Measurements from ENCODE around the gene PTPRT.

Gene PTPRT

DNA sequence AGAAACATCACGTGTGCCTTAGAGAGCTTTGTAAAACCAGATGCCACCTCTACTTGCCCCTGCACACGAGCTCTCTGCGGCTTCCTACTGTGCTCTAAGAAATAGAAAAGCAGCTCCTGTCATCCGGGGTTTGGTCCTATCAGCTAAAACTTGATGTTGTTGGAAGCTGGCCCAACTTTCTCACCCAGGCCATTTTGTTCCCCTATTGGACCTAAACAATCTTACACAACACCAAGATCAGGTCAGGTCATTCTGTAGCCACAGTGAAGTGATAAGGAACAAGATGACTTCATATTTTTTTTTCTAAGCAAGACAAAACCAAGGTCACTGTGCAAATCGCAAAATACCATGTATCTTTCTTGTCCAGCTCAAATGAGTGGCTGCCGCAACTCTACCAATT, 486.0 kb downstream of the PTPRT start:
- Histone ChIP-seq H3K9me3 (ENCODE audit: control insufficient read depth, insufficient read depth, low read length) (no peaks in the 10 kb centered on the region; the same call in 1 of the 2 replicates), H3K4me1 (ENCODE audit: control insufficient read depth, insufficient read depth, low read length) (no peaks in the 10 kb centered on the region), H3K27me3 (ENCODE audit: control insufficient read depth, insufficient read depth, low read length) (no peaks in the 10 kb centered on the region), H3K27ac (ENCODE audit: low read length) (no peak overlapping the region), H3K36me3 (ENCODE audit: control insufficient read depth, insufficient read depth, low read length) (no peaks in the 10 kb centered on the region), H3K4me3 (ENCODE audit: low read length) (no peak overlapping the region)
- no CpG with 5 or more reads among the region's 6 CpGs for WGBS (ENCODE audit: insufficient coverage, insufficient read length)
- DNase-seq (ENCODE audit: low read depth, low spot score), result no peak

DNA sequence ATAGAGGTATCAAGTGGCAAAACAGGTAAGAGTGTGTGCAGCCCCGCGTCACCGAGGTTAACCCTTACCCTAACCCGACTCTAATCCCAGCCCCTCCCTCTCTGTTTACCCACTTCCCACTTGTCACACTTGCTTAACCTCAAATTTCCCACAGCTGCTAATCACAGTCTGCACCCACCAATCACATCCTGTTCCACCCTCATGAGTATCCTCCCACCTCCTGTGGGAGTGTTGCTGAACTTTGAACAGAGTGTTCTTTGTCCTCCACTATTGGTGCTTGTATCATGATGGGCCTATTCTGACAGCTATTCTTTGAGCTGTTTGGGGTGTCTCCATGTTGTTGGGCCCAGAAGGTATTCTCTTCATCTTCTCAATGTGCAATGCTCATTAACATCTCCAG, 487.8 kb downstream of the PTPRT start:
- no peaks in the 10 kb centered on the region for H3K27me3 ChIP-seq (ENCODE audit: control insufficient read depth, insufficient read depth, low read length)
- no peaks in the 10 kb centered on the region for H3K36me3 ChIP-seq (ENCODE audit: control insufficient read depth, insufficient read depth, low read length)
- DNase-seq (ENCODE audit: low read depth, low spot score), result no peak
- H3K4me1 ChIP-seq (ENCODE audit: control insufficient read depth, insufficient read depth, low read length), result no peaks in the 10 kb centered on the region
- no peak overlapping the region for H3K4me3 ChIP-seq (ENCODE audit: low read length)
- H3K9me3 ChIP-seq (ENCODE audit: control insufficient read depth, insufficient read depth, low read length), result no peaks in the 10 kb centered on the region
- WGBS (ENCODE audit: insufficient coverage, insufficient read length), result no CpG with 5 or more reads among the region's 4 CpGs
- no peak overlapping the region for H3K27ac ChIP-seq (ENCODE audit: low read length)

DNA sequence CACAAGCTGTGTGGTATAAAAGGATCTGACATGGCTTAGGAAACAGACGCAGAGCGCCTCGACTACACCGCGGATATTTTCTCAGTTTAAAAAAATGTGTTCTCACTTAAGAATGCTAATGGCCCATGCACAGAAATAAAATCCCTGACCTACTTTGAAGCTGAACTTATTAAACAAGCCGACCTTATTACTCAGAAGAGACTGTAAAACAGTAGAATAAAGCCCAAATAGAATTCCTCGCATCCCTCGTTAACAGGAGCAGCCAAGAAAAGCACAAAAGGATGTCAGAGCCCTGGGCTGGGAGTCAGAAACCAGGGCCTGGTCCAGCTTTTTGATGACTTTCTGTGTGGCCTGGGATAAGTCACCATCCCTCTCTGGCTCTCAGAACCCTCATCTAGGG, 489.3 kb downstream of the PTPRT start:
- Histone ChIP-seq H3K9me3 (ENCODE audit: control insufficient read depth, insufficient read depth, low read length) (no peaks in the 10 kb centered on the region), H3K36me3 (ENCODE audit: control insufficient read depth, insufficient read depth, low read length) (no peaks in the 10 kb centered on the region), H3K4me3 (ENCODE audit: low read length) (no peak overlapping the region), H3K27ac (ENCODE audit: low read length) (no peak overlapping the region), H3K4me1 (ENCODE audit: control insufficient read depth, insufficient read depth, low read length) (no peaks in the 10 kb centered on the region), H3K27me3 (ENCODE audit: control insufficient read depth, insufficient read depth, low read length) (no peaks in the 10 kb centered on the region)
- no CpG with 5 or more reads among the region's 8 CpGs for WGBS (ENCODE audit: insufficient coverage, insufficient read length)
- DNase-seq (ENCODE audit: low read depth, low spot score), result no peak

DNA sequence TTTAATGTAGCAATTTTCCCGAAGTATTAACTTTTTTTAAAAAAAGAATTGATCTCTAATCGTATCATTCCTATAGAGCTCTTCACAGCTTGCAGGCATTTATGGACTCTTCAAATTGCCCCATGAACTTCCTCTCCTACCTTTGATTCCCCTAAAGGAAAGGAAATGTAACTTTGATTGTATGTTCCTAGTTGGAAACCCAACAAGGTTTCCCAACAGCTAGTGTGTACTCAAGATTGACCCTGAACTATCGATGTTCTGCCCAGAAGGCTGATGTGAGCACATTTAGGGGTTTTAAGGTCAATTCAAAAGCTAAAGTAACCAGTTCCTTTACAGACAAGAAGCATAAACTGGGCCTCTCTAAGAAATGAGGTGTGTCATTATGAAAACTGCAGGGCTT, 491.7 kb downstream of the PTPRT start:
- H3K4me1 ChIP-seq (ENCODE audit: control insufficient read depth, insufficient read depth, low read length), result no peaks in the 10 kb centered on the region
- H3K27me3 ChIP-seq (ENCODE audit: control insufficient read depth, insufficient read depth, low read length), result no peaks in the 10 kb centered on the region
- no peak overlapping the region for H3K27ac ChIP-seq (ENCODE audit: low read length)
- no peak for DNase-seq (ENCODE audit: low read depth, low spot score)
- H3K36me3 ChIP-seq (ENCODE audit: control insufficient read depth, insufficient read depth, low read length), result no peaks in the 10 kb centered on the region
- no peaks in the 10 kb centered on the region for H3K9me3 ChIP-seq (ENCODE audit: control insufficient read depth, insufficient read depth, low read length)
- WGBS (ENCODE audit: insufficient coverage, insufficient read length), result no CpG with 5 or more reads among the region's 3 CpGs
- H3K4me3 ChIP-seq (ENCODE audit: low read length), result no peak overlapping the region

DNA sequence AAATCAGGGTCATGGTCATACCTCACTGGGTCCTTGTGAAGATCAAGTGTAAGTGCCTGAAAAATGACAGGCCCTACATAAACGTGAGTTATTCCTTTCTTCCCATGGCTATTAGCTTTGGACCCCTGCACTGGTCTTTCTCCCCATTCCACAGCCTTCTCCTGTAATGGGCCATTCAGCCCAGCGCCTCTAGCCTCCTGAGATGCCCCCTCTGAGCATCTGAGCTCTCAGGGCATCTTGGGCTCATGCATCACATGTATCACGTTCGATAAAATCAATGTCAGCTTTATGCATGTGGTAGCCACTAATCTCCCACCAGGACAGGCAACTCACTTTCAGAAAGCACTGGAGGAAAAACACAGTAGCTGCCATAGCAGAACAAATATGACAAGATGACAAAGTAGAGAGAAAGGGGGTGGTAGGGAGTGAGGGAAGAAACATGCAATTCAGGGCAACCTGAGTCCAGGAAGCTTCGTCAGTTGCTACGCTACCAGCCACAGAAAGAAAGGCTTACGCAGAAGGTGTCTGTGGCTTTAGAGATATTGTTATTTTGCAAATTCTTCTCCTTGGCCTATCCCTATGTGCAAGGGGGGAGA, 498.8 kb downstream of the PTPRT start:
- Histone ChIP-seq H3K27ac (ENCODE audit: low read length) (no peak overlapping the region), H3K4me3 (ENCODE audit: low read length) (no peak overlapping the region), H3K36me3 (ENCODE audit: control insufficient read depth, insufficient read depth, low read length) (no peaks in the 10 kb centered on the region), H3K27me3 (ENCODE audit: control insufficient read depth, insufficient read depth, low read length) (no peaks in the 10 kb centered on the region), H3K9me3 (ENCODE audit: control insufficient read depth, insufficient read depth, low read length) (no peaks in the 10 kb centered on the region), H3K4me1 (ENCODE audit: control insufficient read depth, insufficient read depth, low read length) (no peaks in the 10 kb centered on the region)
- no CpG with 5 or more reads among the region's 7 CpGs for WGBS (ENCODE audit: insufficient coverage, insufficient read length)
- no peak for DNase-seq (ENCODE audit: low read depth, low spot score)

DNA sequence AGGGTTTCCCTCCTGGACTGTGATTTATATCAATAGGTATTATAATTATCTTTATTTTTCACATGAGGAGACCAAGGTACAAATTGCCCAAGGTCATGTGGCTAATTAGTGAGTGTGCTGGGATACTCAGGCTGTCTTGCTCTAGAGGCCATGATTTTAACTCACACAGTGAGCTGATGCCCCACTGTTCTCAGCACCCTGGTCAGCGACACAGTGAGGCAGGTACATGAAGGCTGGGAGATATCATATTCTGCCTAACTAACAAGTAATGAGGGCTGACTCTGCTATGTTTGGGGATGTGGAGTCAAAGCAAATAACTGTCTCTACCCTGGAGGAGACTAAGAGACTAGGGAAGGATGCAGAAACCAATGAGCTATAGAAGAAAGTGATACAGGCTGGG, 501.1 kb downstream of the PTPRT start:
- H3K4me1 ChIP-seq (ENCODE audit: control insufficient read depth, insufficient read depth, low read length), result no peaks in the 10 kb centered on the region
- no peak for DNase-seq (ENCODE audit: low read depth, low spot score)
- no peak overlapping the region for H3K27ac ChIP-seq (ENCODE audit: low read length)
- H3K9me3 ChIP-seq (ENCODE audit: control insufficient read depth, insufficient read depth, low read length), result no peaks in the 10 kb centered on the region
- WGBS (ENCODE audit: insufficient coverage, insufficient read length), result no CpG with 5 or more reads among the region's 1 CpG
- no peak overlapping the region for H3K4me3 ChIP-seq (ENCODE audit: low read length)
- no peaks in the 10 kb centered on the region for H3K36me3 ChIP-seq (ENCODE audit: control insufficient read depth, insufficient read depth, low read length)
- H3K27me3 ChIP-seq (ENCODE audit: control insufficient read depth, insufficient read depth, low read length), result no peaks in the 10 kb centered on the region

DNA sequence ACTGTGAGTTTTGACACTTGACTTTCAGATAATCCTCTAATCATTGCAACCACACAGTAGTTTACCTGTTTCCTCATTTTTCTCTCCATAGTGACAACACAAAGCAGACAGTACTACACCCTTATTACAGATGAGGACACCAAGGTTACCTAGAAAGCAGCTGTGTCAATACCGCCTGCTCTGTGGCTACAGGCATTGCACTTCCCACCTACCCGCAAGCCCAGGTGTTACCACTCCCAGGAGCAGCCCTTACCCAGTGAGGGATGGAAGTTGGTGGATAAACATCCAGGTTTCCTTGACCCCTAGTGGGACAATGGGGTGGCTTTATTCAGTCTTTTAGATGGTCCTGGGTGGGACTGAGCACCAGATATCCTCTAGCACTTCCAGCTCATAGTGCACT, 503.6 kb downstream of the PTPRT start:
- no CpG with 5 or more reads among the region's 2 CpGs for WGBS (ENCODE audit: insufficient coverage, insufficient read length)
- peaks cover 3% of the 10 kb centered on the region; the same call in 1 of the 2 replicates for H3K4me1 ChIP-seq (ENCODE audit: control insufficient read depth, insufficient read depth, low read length)

DNA sequence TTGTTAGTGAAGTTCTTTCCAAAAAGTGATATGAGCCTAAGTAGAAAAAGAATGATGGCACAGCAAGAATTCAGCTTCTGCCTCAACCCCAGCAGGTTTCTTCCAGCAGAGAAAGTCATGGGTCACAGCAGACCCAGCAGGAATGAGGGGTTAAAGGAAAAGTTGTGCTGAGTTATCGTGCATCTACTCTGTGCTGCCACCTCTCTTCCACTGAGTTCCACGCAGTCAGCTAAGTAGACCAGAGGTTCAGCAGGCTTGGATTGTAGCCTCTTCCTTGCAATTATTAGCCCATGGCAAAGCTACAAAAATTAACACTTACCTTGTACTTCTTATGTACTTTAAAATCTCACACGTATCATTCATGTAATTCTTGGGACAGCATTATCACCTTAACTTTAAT, 510.8 kb downstream of the PTPRT start:
- Histone ChIP-seq H3K36me3 (ENCODE audit: control insufficient read depth, insufficient read depth, low read length) (no peaks in the 10 kb centered on the region), H3K4me1 (ENCODE audit: control insufficient read depth, insufficient read depth, low read length) (peaks cover 3% of the 10 kb centered on the region; the same call in 1 of the 2 replicates), H3K4me3 (ENCODE audit: low read length) (no peak overlapping the region), H3K9me3 (ENCODE audit: control insufficient read depth, insufficient read depth, low read length) (no peaks in the 10 kb centered on the region), H3K27me3 (ENCODE audit: control insufficient read depth, insufficient read depth, low read length) (no peaks in the 10 kb centered on the region), H3K27ac (ENCODE audit: low read length) (no peak overlapping the region)
- WGBS (ENCODE audit: insufficient coverage, insufficient read length), result no CpG with 5 or more reads among the region's 3 CpGs
- DNase-seq (ENCODE audit: low read depth, low spot score), result peak; percentile 18

More for the DNA sequence above, 503.6 kb downstream of the PTPRT start:
- Histone ChIP-seq H3K27me3 (ENCODE audit: control insufficient read depth, insufficient read depth, low read length) (no peaks in the 10 kb centered on the region), H3K4me3 (ENCODE audit: low read length) (no peak overlapping the region), H3K27ac (ENCODE audit: low read length) (no peak overlapping the region), H3K9me3 (ENCODE audit: control insufficient read depth, insufficient read depth, low read length) (no peaks in the 10 kb centered on the region), H3K36me3 (ENCODE audit: control insufficient read depth, insufficient read depth, low read length) (no peaks in the 10 kb centered on the region)
- DNase-seq (ENCODE audit: low read depth, low spot score), result no peak

DNA sequence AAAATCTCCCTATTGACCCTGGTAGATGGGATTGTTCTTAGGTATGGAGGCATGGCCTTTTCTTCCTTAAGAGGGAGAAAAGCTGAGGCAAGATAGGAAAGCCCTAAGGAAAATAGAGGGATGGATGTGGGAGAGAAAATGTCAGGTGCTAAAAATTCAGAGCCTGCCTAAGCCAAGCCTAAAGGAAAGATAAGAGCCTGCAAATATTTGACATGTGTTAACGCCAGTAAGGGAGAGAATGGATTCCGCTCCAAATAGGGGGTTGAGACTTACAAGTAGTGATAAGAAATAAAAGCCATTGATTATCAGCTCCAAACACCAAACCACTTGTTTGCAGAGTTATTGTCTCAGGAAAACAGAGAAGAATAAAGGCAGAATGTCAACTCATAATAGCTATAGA, 533.6 kb downstream of the PTPRT start:
- Histone ChIP-seq H3K9me3 (ENCODE audit: control insufficient read depth, insufficient read depth, low read length) (no peaks in the 10 kb centered on the region), H3K27me3 (ENCODE audit: control insufficient read depth, insufficient read depth, low read length) (no peaks in the 10 kb centered on the region), H3K36me3 (ENCODE audit: control insufficient read depth, insufficient read depth, low read length) (no peaks in the 10 kb centered on the region), H3K4me3 (ENCODE audit: low read length) (no peak overlapping the region), H3K4me1 (ENCODE audit: control insufficient read depth, insufficient read depth, low read length) (no peaks in the 10 kb centered on the region), H3K27ac (ENCODE audit: low read length) (no peak overlapping the region)
- WGBS (ENCODE audit: insufficient coverage, insufficient read length), result no CpG with 5 or more reads among the region's 2 CpGs
- DNase-seq (ENCODE audit: low read depth, low spot score), result no peak

DNA sequence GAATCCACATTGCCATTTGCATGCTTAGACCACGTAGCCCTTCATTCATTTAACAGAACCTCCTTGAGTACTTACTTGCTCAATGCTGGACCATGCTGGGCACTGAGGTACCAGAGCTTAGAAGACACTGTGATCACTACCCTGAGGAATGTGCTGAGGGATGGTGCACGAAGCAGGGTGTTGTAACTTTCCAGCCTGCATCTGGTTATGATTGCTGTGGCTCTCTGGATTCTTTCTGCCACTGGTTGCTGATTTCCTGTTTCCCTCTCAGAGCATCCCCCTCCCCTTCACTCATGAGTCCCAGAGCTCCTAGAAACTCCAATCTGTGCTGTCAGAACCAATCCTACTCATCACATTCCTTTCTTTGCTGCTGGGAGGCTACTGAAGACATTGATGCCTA, 537.4 kb downstream of the PTPRT start:
- Histone ChIP-seq H3K9me3 (ENCODE audit: control insufficient read depth, insufficient read depth, low read length) (no peaks in the 10 kb centered on the region), H3K36me3 (ENCODE audit: control insufficient read depth, insufficient read depth, low read length) (no peaks in the 10 kb centered on the region), H3K4me3 (ENCODE audit: low read length) (no peak overlapping the region), H3K27me3 (ENCODE audit: control insufficient read depth, insufficient read depth, low read length) (no peaks in the 10 kb centered on the region), H3K27ac (ENCODE audit: low read length) (no peak overlapping the region), H3K4me1 (ENCODE audit: control insufficient read depth, insufficient read depth, low read length) (0 out of 2 replicates have a peak, but pooled peaks cover 2% of the 10 kb centered on the region)
- WGBS (ENCODE audit: insufficient coverage, insufficient read length), result no CpG with 5 or more reads among the region's 2 CpGs
- no peak for DNase-seq (ENCODE audit: low read depth, low spot score)

DNA sequence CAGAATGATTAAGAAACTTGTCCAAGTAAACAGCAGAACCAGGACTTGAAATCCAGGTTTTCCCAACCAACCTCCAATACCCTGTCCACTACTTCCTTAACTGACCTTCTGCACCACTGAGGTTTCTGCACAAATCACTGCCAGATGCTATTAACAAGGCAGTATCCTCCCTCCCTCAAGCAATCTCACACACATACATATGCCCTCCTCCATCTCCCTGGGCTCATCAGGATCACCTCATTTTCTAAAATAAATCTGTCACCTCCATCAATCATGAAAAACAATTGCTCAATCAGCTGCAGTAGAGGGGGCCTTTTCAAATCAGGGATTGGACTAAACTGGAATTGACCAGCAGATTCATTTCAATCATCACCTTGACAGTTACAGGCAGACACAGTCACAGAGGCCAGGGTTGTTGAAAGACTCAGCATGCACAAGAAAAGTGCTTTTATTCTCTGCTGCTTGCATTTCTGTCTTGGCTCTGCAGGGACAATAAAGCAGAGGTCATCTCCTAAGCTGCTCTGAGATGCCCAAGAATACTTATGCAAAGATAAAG, 539.4 kb downstream of the PTPRT start:
- H3K4me3 ChIP-seq (ENCODE audit: low read length), result no peak overlapping the region
- H3K36me3 ChIP-seq (ENCODE audit: control insufficient read depth, insufficient read depth, low read length), result no peaks in the 10 kb centered on the region
- 0 out of 2 replicates have a peak, but pooled peaks cover 2% of the 10 kb centered on the region for H3K4me1 ChIP-seq (ENCODE audit: control insufficient read depth, insufficient read depth, low read length)
- no peaks in the 10 kb centered on the region for H3K27me3 ChIP-seq (ENCODE audit: control insufficient read depth, insufficient read depth, low read length)
- H3K27ac ChIP-seq (ENCODE audit: low read length), result no peak overlapping the region
- no peaks in the 10 kb centered on the region for H3K9me3 ChIP-seq (ENCODE audit: control insufficient read depth, insufficient read depth, low read length)
- DNase-seq (ENCODE audit: low read depth, low spot score), result no peak

All from iPS DF 6.9 (cell line).